KOPT-K1 (cell line): Measurements from ENCODE around the gene RRAS.
A peak's percentile ranks its signal among the peaks of the same experiment; 100 is the strongest.

Experiments
- H3K27ac ChIP-seq: fragments of 200-600 bp; sonication (generic); 2 replicates; pipeline ENCODE4 v1.5.1; 2016; ENCODE audit warnings: antibody characterized with exemption, mild to moderate bottlenecking, low read depth, low read length; ENCODE audit not compliant: poor library complexity, severe bottlenecking
- H3K36me3 ChIP-seq: fragments of 200-600 bp; sonication (generic); 2 replicates; pipeline ENCODE4 v1.5.1; 2017; ENCODE audit warnings: antibody characterized with exemption, mild to moderate bottlenecking, low read length, moderate library complexity; ENCODE audit not compliant: insufficient read depth
- H3K9me3 ChIP-seq: fragments of 200-600 bp; sonication (generic); 2 replicates; pipeline ENCODE4 v1.5.1; 2017; ENCODE audit warnings: antibody characterized with exemption, low read length, mild to moderate bottlenecking; ENCODE audit not compliant: insufficient read depth, poor library complexity, severe bottlenecking

The RRAS gene

DNA sequence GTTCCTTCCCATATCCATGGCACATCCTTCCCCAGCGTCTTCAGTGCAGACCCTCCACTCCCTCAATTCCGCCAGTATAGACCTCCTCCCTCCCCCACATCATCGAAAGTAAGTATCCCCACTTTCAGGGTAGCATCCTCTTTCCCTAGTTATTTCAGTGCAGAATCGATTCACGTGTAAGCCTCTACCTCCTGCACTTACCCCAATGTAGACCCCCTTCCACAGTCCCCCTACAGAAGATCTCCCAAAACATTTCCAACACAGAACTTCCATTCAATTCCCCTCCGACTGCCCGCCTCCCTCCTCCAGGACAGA lies 25.1 kb upstream of the RRAS start:
- no peaks in the 10 kb centered on the region for H3K9me3 ChIP-seq
- peaks cover 55% of the 10 kb centered on the region for H3K36me3 ChIP-seq
- peak overlapping the region; percentile 73 for H3K27ac ChIP-seq

DNA sequence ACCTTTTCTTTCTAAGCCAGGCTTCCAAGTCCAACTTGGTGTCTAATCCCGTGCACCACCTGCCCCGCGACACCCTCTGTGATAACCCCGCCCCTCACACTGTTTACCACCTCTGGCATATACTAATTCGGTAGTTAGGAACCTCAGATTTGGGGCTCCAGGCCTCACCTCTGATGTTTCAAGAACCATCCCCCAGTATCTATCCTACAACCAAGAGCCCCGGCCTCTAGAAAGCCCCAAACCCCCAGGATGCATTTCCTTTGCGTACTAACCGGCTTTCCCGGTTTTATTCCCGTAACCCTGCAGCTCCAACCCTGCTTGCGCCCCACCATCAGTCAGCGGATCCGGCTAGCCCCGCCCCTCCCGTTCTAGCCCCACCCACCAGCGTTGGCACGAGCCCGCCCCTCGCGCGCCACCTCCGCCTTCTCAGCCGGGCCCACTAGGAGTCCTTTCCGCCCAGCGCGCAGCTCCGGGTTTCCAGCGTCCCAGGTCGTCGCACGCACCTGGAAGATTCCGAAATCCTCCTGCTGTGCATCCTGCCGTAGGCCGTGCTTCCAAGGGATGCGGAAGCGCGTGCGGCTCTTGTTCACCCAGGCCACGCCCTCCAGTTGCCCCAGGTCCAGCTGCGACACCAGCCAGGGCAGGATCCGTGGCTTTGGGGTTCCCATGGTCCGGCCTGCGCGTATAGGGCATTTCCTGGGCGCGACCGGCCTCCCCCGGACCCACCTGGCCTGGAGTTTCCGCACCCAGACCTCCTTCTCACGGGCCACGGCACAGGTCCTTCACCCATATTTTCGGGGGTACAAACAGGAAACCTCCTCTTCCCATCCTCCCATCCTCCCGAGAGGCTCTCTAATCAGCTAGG lies 24.5 kb upstream of the RRAS start:
- Histone ChIP-seq H3K9me3 (no peaks in the 10 kb centered on the region), H3K36me3 (peaks cover 55% of the 10 kb centered on the region), H3K27ac (peak overlapping the region; percentile 73)

DNA sequence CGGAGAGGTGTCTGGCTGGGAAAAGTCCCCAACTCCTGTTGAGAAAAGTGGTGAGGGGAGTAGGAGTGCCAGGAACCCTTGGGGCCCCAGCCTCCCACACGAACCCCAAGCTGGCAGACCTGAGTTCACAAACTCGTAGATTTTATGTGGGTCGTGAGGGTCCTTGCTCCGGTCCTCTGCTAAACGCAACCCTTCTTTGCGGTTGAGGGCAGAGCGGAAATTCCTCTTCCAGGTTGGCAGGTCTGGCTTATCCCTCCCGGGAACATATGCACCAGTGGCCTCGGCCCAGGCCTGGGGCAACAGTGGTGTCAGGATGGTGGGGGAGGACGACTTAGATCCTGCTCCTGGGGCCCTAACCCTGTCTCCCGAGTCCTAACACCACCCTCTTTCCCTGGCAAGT lies 23.3 kb upstream of the RRAS start:
- no peaks in the 10 kb centered on the region for H3K9me3 ChIP-seq
- peak overlapping the region; percentile 73 for H3K27ac ChIP-seq
- H3K36me3 ChIP-seq: peaks cover 59% of the 10 kb centered on the region

DNA sequence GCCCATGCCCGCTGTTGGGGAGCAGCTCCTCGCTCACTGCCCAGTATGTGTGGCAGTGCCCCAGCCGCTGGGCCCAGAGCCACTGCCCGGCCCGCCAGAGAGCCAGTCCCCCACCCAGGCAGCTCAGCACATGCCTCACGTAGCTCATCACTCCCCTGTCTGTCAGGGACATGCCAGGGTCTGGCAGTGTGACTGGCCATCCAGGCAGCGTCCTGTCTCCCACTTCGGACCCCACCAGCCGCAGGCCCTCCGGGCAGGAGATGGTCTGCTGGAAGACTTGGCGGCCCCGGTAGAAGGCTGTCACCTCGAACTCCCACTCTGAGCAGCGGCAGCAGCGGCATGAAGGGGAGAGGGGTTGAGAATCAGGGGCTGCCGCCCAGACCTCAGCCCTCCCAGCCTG lies 22.1 kb upstream of the RRAS start:
- Histone ChIP-seq H3K27ac (no peak overlapping the region), H3K36me3 (peaks cover 64% of the 10 kb centered on the region), H3K9me3 (no peaks in the 10 kb centered on the region)

DNA sequence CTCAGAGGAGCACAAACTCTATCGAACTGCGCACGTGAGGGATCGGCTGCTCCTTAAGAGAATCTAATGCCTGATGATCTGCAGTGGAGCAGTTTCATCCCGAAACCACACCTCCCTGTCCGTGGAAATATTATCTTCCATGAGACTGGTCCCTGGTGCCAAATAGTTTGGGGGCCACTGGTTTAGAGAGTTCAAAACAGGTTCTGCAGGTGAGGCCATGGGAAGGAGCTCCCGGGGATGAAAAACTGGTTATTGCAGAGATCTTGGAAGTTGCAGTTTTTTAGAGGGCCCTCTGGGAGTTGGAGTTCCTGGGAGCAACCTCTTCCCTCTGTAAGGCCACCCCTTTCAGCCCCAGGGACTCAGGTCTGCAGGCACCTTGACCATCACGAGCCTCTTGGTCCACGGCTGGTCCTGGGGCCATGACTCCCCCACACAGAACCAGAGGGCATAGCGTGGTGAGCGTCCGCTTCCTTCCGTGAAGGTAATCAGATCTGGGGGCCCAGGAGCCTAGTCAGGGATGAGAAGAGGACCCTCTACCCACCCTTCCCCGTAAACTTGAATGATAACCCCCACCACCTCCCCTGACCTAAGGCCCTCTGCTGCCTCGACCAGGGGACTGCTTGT lies 20.5 kb upstream of the RRAS start:
- peaks cover 80% of the 10 kb centered on the region for H3K36me3 ChIP-seq

DNA sequence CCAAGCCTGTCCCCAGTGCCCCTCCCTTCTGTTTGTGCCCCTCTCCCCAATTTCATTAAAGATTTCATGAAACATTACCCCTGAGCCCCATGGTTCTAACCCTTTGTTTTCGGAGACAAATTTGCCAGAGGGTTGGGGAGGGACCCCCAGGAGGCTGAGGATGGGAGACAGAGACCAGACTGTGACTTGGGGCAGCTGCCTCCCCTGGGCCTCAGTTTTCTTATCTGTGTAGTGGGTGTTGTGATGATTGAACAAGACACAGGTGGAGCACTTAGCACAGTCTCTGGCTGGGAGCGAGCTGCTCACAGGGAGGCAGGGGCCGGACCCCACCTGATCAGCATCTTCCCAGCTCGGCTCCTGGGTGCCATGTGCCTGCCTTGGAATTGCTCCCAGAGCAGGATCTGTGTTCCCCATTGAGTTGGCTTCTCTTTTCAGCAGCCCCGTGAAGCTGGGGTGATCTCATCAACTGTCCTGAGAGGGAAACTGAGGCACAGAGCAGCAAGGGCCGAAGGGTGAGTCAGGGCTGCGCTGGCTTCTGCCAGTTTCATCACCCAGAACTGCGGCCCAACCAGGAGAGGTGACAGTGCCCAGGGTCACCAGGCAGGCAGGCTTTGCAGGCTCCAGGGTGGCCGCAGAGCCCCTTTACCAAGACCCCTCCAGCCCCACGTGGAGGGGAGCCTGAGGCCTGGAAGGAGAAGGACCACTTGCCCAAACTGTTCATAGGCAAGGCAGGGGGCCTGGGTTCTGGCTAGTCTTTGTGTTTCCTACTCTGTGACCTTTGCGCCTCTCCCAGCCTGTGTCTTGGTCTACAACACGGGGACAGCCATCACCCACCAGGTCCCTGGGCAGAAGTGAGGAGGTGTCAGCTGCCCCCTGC lies 18.9 kb upstream of the RRAS start:
- Histone ChIP-seq H3K36me3 (peaks cover 96% of the 10 kb centered on the region), H3K27ac (no peak overlapping the region), H3K9me3 (no peaks in the 10 kb centered on the region)

More for the DNA sequence above, 20.5 kb upstream of the RRAS start:
- H3K27ac ChIP-seq: no peak overlapping the region
- no peaks in the 10 kb centered on the region for H3K9me3 ChIP-seq

DNA sequence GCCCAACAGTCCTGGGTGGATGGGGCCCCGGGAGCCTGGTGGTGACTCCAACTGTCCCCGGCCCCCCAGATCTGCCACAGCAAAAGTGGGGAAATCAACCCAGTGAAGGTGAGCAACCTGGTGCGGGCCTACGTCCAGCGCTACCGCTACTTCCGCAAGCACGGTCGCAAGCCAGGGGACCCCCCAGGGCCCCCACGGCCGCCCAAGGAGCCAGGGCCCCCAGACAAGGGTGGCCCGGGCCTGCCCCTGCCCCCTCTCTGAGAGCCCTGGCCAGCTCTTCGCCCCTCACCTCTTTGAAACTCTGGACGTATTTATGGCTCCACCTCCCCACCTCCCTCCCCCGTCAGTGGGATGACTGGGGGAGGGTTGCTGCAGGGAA lies 18.2 kb upstream of the RRAS start:
- Histone ChIP-seq H3K27ac (no peak overlapping the region), H3K36me3 (peaks cover 100% of the 10 kb centered on the region), H3K9me3 (no peaks in the 10 kb centered on the region)

DNA sequence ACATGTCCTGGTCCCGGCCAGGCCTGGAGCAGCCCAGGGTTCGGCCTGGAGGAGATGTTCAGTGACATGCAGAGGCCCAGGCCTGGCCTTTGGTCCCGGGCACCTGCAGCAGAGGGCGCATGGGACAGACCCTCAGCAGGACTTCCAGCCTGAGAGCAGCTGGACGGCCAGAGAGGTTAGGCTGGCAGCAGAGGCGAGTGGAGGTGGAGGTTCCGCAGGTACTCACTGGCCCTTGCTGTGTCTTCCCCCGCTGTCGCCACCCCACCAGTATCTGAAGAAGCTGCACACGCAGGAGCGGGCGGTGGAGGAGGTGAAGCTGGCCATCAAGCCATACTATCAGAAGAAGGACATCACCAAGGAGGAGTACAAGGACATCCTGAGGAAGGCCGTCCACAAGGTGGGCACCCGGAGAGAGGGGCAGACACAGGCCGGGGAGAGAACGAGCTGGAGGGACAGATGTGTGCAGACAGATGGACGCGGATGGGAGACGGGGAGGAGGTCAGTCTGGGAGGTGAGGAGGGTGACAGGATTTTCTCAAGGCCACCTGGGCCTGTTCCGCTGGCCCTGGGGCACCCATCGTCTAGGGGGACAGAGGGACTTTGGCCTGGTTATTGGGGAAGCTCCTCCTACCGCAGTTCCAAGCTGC lies 17.7 kb upstream of the RRAS start:
- H3K9me3 ChIP-seq: no peaks in the 10 kb centered on the region
- H3K36me3 ChIP-seq: peaks cover 100% of the 10 kb centered on the region
- no peak overlapping the region for H3K27ac ChIP-seq

DNA sequence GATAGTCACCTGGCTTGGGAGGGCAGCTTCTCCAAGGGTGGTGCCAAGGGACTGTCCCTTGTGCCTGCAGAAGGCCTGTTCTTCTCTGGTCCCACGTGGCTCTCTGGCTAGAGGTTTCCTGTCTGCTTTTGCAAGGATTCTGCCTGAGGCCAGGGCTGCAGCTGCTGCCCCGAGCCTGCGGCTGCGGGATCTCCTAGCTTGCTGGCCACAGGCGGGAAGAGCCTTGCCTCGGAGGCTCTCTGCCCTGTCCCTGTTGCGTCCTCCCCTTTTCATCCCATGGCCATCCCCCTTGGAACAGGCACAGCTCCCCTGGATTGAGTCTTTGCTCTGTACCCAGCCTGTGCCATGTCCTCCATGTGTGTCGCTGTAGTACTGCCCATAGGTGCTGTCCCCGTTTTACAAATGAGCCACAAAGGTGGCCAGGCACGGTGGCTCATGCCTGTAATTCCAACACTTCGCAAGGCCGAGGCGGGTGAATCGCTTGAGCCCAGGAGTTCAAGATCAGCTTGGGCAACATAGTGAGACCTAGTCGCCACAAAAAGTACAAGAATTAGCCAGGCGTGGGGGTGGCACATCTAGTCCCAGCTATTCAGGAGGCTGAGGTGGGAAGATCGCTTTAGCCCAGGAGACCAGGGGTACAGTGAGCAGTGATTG lies 16.6 kb upstream of the RRAS start:
- H3K27ac ChIP-seq: no peak overlapping the region
- no peaks in the 10 kb centered on the region for H3K9me3 ChIP-seq
- peaks cover 96% of the 10 kb centered on the region for H3K36me3 ChIP-seq

DNA sequence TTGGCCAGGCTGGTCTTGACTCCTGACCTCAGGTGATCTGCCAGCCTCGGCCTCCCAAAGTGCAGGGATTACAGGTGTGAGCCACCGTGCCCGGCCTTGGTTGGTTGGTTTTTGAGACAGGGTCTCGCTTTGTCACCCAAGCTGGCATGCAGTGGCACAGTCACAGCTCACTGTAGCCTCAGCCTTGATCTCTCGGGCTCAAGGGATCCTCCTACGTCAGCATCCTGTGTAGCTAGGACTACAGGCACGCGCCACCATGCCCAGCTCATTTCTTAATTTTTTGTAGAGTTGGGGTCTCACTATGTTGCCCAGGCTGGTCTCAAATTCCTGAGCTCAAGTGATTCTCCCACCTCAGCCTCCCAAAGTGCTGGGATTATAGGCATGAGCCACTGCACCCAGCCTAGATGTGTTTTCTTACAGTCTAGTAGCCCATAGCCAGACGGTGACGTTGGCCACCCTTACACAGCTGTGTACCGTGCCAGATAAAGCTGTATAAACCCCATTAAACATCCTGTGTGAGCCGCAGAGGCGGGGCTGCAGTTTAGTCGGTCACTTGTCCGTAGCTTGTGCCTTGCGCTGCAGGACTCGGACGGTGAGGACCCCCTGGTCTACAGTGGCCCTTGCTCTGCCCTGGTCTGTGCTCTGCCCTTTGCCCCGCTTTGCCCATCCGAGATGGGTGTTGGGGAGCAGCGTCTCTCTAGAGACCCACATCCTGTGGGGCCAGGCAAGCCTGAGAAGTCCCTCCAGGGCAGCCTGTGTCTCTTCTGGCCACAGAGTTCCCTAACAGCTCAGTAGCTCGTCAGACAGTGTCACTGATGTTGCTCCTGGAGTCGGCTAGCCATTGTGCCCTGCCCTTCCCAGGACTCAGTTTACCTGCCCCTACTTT lies 15.9 kb upstream of the RRAS start:
- H3K27ac ChIP-seq: no peak overlapping the region
- H3K36me3 ChIP-seq: peaks cover 95% of the 10 kb centered on the region
- no peaks in the 10 kb centered on the region for H3K9me3 ChIP-seq

DNA sequence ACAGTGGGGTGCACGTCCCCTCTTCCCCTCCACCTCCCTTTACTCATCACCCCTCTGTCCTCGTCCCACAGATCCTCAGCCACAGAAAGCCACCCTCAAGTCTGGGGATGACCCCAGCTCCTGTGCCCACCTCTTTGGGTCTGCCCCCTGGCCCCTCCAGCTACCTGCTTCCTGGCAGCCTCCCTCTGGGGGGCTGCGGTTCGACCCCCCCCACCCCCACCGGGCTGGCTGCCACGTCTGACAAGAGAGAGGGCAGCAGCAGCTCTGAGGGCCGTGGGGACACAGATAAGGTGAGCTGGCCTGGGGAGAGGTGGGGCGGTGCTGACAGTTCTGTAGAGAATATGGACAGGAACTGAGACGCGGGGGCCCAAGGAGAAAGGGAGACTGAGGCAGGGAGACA lies 14.6 kb upstream of the RRAS start:
- Histone ChIP-seq H3K36me3 (peaks cover 94% of the 10 kb centered on the region), H3K27ac (no peak overlapping the region), H3K9me3 (no peaks in the 10 kb centered on the region)

DNA sequence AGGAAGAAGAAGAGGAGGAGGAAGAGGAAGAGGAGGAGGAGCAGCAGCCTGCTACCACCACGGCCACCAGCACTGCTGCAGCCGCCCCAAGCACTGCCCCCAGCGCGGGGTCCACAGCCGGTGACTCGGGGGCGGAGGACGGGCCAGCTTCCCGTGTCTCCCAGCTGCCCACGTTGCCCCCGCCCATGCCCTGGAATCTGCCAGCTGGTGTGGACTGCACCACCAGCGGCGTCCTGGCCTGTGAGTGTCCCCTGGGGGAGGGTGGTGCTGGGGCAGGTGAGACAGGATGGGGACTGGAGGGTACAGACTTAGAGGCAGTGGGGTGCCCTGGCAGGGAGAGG lies 13.5 kb upstream of the RRAS start:
- no peaks in the 10 kb centered on the region for H3K9me3 ChIP-seq
- H3K27ac ChIP-seq: no peak overlapping the region
- peaks cover 94% of the 10 kb centered on the region for H3K36me3 ChIP-seq

DNA sequence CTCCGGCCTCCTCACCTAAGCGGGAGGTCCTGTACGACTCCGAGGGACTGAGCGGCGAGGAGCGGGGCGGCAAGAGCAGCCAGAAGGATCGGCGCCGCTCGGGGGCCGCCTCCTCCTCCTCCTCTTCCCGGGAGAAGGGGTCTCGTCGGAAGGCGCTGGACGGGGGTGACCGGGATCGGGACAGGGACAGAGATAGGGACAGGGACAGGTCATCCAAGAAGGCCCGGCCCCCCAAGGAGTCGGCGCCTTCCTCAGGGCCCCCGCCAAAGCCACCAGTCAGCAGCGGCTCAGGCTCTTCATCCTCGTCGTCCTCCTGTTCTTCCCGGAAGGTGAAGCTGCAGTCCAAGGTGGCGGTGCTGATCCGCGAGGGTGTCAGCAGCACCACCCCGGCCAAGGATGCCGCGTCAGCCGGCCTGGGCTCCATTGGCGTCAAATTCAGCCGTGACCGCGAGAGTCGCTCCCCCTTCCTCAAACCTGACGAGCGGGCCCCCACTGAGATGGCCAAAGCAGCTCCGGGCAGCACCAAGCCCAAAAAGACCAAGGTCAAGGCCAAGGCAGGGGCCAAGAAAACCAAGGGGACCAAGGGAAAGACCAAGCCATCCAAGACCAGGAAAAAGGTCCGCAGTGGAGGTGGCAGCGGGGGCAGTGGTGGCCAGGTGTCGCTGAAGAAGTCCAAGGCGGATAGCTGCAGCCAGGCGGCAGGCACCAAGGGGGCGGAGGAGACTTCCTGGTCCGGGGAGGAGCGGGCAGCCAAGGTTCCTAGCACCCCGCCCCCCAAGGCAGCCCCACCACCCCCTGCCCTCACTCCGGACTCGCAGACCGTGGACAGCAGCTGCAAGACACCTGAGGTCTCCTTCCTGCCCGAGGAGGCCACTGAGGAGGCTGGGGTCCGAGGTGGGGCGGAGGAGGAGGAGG lies 12.9 kb upstream of the RRAS start:
- Histone ChIP-seq H3K9me3 (no peaks in the 10 kb centered on the region), H3K36me3 (peaks cover 91% of the 10 kb centered on the region), H3K27ac (no peak overlapping the region)
